Gastroesophageal sphincter (tissue), 4 donors: Measurements from ENCODE around the gene KIF26B. TPM values are rescaled to one million over a fixed set of nuclear protein-coding genes. Genes with fewer than 3 reads are reported as not detected.
"Not testable (repeated sequence)": the region's sequence is repeated elsewhere in the genome, so short reads cannot be mapped to it uniquely, and the experiment has no call there.

Experiments
- ATAC-seq: fragments of 150-250 bp; one replicate; pipeline ENCODE4 v1.9.1; 2016; ENCODE audit warnings: mild to moderate bottlenecking, moderate library complexity
- H3K27ac ChIP-seq, 4 donors: fragments of 200-600 bp; sonication (generic) in 3 of 4; 1 replicate in 3 of 4; 2 replicates in 1 of 4; pipeline ENCODE4 v1.5.1; 2016 to 2019
- H3K27me3 ChIP-seq: fragments of 200-600 bp; sonication (generic); one replicate; pipeline ENCODE4 v1.5.1; 2019
- H3K36me3 ChIP-seq, 2 donors: fragments of 200-600 bp; sonication (generic); one replicate each; pipeline ENCODE4 v1.5.1; 2019; ENCODE audit warnings: control low read depth in 1 of 2
- H3K4me1 ChIP-seq, 3 donors: fragments of 200-600 bp; sonication (generic); 1 replicate in 2 of 3; 2 replicates in 1 of 3; pipeline ENCODE4 v1.5.1; 2016 to 2019; ENCODE audit warnings: control low read depth in 2 of 3
- H3K4me3 ChIP-seq, 2 donors: fragments of 200-600 bp; sonication (generic); one replicate each; pipeline ENCODE4 v1.5.1; 2019; ENCODE audit warnings: mild to moderate bottlenecking in 1 of 2, moderate library complexity in 1 of 2
- H3K9me3 ChIP-seq, 3 donors: fragments of 200-600 bp; sonication (generic); one replicate each; pipeline ENCODE4 v1.5.1; 2017 to 2019; ENCODE audit warnings: control low read depth in 2 of 3
- EP300 ChIP-seq: sonication (generic); formaldehyde crosslinking; IDR thresholded peaks from one replicate; pipeline ENCODE4 v1.6.1; 2017; ENCODE audit warnings: antibody characterized with exemption, mild to moderate bottlenecking
- POLR2A ChIP-seq, 2 donors: fragments of 450-650 bp; IDR thresholded peaks; one replicate each; pipeline ENCODE4 v1.6.1; 2017; ENCODE audit warnings: antibody characterized with exemption in 2 of 2, mild to moderate bottlenecking in 2 of 2, moderate library complexity in 1 of 2
- POLR2AphosphoS5 ChIP-seq: sonication (generic); formaldehyde crosslinking; IDR thresholded peaks from one replicate; pipeline ENCODE4 v1.6.1; 2017; ENCODE audit warnings: antibody characterized with exemption
- WGBS, 2 donors: methylation state at CpG; one replicate each; pipeline ENCODE4 v1.1.5; 2018; ENCODE audit warnings: low coverage in 1 of 2; 5-methylcytosine and 5-hydroxymethylcytosine counted together
- total RNA-seq, 4 donors: library from RNA; depleted of rRNA; stranded (reverse); fragments of >200 nt; gene quantifications; one replicate each; pipeline ENCODE4 v1.1.0, GENCODE V29; 2016
- TF ChIP-seq, protein P1 (sequence below), 4 experiments: fragments of 200-600 bp in 2 of 4; fragments of 450-650 bp in 2 of 4; sonication (generic) in 1 of 4; IDR thresholded peaks; one replicate each; pipeline ENCODE4 v1.5.1; 2017 to 2019; ENCODE audit warnings: antibody characterized with exemption in 4 of 4, mild to moderate bottlenecking in 2 of 4, moderate library complexity in 2 of 4

The KIF26B gene
- total RNA-seq, 4 donors from 2014 or later, result 0.62 to 1.9 (median 0.97) TPM

- H3K4me3 ChIP-seq, result no peak overlapping the region
- WGBS, 2 donors, result 13 to 45% methylated on average over 2 to 4 of the region's 4 CpGs
- no peak for TF ChIP-seq POLR2AphosphoS5
- TF ChIP-seq POLR2A (IDR thresholded peaks at IDR 0.05), result no peak
- TF ChIP-seq EP300, result no peak
- TF ChIP-seq, protein P1, sequence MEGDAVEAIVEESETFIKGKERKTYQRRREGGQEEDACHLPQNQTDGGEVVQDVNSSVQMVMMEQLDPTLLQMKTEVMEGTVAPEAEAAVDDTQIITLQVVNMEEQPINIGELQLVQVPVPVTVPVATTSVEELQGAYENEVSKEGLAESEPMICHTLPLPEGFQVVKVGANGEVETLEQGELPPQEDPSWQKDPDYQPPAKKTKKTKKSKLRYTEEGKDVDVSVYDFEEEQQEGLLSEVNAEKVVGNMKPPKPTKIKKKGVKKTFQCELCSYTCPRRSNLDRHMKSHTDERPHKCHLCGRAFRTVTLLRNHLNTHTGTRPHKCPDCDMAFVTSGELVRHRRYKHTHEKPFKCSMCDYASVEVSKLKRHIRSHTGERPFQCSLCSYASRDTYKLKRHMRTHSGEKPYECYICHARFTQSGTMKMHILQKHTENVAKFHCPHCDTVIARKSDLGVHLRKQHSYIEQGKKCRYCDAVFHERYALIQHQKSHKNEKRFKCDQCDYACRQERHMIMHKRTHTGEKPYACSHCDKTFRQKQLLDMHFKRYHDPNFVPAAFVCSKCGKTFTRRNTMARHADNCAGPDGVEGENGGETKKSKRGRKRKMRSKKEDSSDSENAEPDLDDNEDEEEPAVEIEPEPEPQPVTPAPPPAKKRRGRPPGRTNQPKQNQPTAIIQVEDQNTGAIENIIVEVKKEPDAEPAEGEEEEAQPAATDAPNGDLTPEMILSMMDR (IDR thresholded peaks at IDR 0.05), result no peak
- H3K9me3 ChIP-seq, result peaks cover 0 to 4% (median 0%) of the 10 kb centered on the region in 3 donors
- no peaks in the 10 kb centered on the region for H3K36me3 ChIP-seq
- H3K27me3 ChIP-seq, result no peaks in the 10 kb centered on the region
- H3K27ac ChIP-seq, result no peak overlapping the region
- no peak for ATAC-seq
- peaks cover 0 to 13% (median 0%) of the 10 kb centered on the region in 3 donors for H3K4me1 ChIP-seq
Measured at GRCh38 chr1:245395680-245396079, 240.9 kb downstream of the KIF26B start.

DNA sequence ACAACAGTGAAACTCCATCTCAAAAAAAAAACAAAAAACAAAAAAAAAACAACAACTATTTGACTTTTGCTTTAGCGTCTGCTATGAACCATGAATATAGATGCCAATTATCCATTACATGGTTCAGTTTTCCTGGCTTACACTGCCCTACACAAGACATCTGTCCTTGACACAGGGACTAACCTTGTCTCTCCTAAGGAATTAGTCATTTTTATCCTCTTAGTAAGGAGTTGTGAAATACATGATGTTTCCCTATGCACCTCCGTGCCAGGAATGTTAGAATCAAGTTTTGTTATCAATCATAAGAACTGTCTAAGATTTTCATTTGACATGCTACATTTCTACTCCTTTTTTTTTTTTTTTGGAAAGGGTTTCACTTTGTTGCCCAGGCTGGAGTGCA lies 241.8 kb downstream of the KIF26B start:
- H3K9me3 ChIP-seq, result peaks cover 0 to 4% (median 0%) of the 10 kb centered on the region in 3 donors
- H3K27ac ChIP-seq, result no peak overlapping the region
- no peak for TF ChIP-seq EP300
- no peak for TF ChIP-seq POLR2AphosphoS5
- TF ChIP-seq, protein P1 (IDR thresholded peaks at IDR 0.05), result no peak
- no peak for TF ChIP-seq POLR2A (IDR thresholded peaks at IDR 0.05)
- WGBS, 2 donors, result 71 to 83% methylated on average over 2 of the region's 2 CpGs
- peaks cover 0 to 13% (median 0%) of the 10 kb centered on the region in 3 donors for H3K4me1 ChIP-seq
- no peaks in the 10 kb centered on the region for H3K27me3 ChIP-seq
- no peak for ATAC-seq
- H3K36me3 ChIP-seq, result no peaks in the 10 kb centered on the region
- H3K4me3 ChIP-seq, result no peak overlapping the region

DNA sequence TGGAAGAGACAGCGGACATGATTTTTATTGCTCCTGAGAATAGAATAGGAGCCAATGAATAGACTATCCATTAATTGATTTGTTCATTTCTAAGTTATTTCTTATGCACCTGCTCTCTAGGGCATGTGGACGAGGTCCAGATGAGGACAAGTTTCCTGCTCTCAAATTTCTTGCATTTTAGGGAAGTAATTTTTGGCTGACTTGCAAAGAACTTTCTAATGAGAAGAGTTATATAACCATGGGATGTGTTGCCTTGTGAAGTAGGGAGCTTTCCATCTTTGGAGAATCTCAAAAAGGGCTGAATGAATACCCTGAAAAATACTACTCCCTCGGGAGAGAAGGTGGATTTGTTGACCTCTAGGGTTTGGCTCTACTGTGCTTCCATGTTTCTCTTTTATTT lies 243.0 kb downstream of the KIF26B start:
- TF ChIP-seq, protein P1 (IDR thresholded peaks at IDR 0.05), result no peak
- TF ChIP-seq POLR2A (IDR thresholded peaks at IDR 0.05), result no peak
- no peak for TF ChIP-seq EP300
- TF ChIP-seq POLR2AphosphoS5, result no peak
- Histone ChIP-seq H3K4me1 (peaks cover 0 to 13% (median 0%) of the 10 kb centered on the region in 3 donors), H3K4me3 (no peak overlapping the region), H3K36me3 (no peaks in the 10 kb centered on the region), H3K9me3 (peaks cover 0 to 4% (median 0%) of the 10 kb centered on the region in 3 donors), H3K27ac (no peak overlapping the region), H3K27me3 (no peaks in the 10 kb centered on the region)
- no peak for ATAC-seq
- 67 to 94% methylated on average over 3 of the region's 3 CpGs for WGBS, 2 donors

DNA sequence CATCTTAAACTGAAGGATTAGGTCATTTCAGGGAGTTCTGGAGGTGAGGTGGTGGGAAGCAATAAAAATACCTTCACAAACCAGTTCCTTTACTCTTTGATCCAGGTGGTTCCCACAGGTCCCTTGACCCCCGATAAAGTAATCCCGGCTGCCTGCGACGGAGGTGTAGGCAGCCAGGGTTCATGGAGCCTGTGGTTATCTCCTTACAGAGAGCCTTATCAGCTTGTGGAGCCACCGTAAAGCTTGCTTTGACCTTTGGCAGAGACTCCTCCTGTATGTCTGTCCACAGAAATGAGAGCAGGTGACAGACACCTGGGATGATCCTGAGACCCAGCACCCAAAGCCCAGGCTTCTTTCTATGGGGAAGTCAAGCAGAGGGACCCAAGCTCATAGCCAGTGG lies 243.4 kb downstream of the KIF26B start:
- TF ChIP-seq POLR2AphosphoS5, result no peak
- TF ChIP-seq, protein P1 (IDR thresholded peaks at IDR 0.05), result no peak
- no peak for TF ChIP-seq POLR2A (IDR thresholded peaks at IDR 0.05)
- TF ChIP-seq EP300, result no peak
- no peaks in the 10 kb centered on the region for H3K9me3 ChIP-seq
- H3K4me1 ChIP-seq, result peaks cover 0 to 13% (median 0%) of the 10 kb centered on the region in 3 donors
- H3K27ac ChIP-seq, result no peak overlapping the region
- H3K27me3 ChIP-seq, result no peaks in the 10 kb centered on the region
- WGBS, 2 donors, result 80% methylated on average over 1 of the region's 5 CpGs
- H3K36me3 ChIP-seq, result no peaks in the 10 kb centered on the region
- no peak for ATAC-seq
- no peak overlapping the region for H3K4me3 ChIP-seq

DNA sequence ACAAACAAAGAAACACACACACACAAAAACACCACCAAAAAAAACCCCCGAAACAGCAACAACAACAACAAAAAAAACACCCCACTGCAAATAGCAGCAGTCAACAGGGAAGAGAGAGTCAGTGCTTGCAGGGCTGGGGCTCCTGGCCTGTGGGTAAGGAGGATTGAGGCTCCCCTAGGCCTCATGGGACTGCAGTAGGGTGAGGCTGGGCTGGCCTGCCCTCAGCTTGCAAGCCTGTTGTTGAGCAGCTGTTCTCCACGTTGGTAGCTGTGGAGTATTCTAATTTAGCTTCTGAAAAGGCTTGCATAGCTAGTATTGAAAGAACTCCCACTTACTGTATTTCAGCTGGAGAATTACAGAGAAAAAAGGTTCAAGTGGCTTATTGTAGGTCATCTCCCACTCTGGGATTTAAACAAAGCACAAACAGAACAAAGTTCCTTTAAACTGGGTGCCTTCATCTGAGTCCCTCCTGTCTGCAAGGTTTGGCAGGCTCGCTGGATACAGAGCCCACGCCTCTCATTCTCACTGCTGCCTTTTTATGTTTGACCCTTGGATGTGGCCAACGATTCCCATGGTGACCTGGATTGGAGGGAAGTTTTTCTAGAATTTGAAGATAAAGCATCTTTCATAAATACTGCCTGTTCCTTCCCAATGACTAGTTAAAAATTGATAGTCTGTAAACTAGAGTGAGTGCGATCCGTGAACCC lies 247.2 kb downstream of the KIF26B start:
- Histone ChIP-seq H3K4me1 (no peaks in the 10 kb centered on the region), H3K36me3 (no peaks in the 10 kb centered on the region), H3K9me3 (no peaks in the 10 kb centered on the region), H3K27ac (no peak overlapping the region), H3K4me3 (no peak overlapping the region), H3K27me3 (no peaks in the 10 kb centered on the region)
- TF ChIP-seq POLR2AphosphoS5 (no peak), EP300 (no peak), POLR2A (IDR thresholded peaks at IDR 0.05) (no peak)
- TF ChIP-seq, protein P1 (IDR thresholded peaks at IDR 0.05), result no peak
- whole genome bisulfite sequencing, 2 donors, result 76 to 81% methylated on average over 6 of the region's 7 CpGs
- ATAC-seq, result no peak

DNA sequence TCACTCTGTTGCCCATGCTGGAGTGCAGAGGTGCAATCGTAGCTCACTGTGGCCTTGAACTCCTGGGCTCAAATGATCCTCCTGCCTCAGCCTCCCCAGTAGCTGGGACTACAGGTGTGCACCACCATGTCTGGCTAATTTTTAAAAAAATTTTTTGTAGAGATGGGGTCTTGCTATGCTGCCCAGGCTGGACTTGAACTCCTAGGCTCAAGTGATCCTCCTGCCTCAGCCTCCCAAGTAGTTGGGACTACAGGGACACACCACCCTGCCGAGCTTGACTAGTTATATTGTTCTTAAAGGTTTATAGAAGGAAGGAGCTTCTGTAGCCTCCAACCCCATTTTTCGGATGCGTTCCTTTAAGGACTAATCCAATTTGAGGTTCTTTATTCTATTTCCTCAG lies 248.2 kb downstream of the KIF26B start:
- 80 to 93% methylated on average over 2 to 4 of the region's 4 CpGs for WGBS, 2 donors
- not testable (repeated sequence) for H3K4me3 ChIP-seq, H3K4me1 ChIP-seq, H3K27ac ChIP-seq, H3K36me3 ChIP-seq, H3K27me3 ChIP-seq, H3K9me3 ChIP-seq, ATAC-seq
